RKO (cell line): ENCODE measurements around the gene BCAS4.
"Not testable (repeated sequence)": the region's sequence is repeated elsewhere in the genome, so short reads cannot be mapped to it uniquely, and the experiment has no call there.

Experiments used
- DNase-seq: peaks from one replicate; pipeline ENCODE4 v3.0.0-alpha.2; 2016; ENCODE audit warnings: low spot score

BCAS4 gene, protein sequence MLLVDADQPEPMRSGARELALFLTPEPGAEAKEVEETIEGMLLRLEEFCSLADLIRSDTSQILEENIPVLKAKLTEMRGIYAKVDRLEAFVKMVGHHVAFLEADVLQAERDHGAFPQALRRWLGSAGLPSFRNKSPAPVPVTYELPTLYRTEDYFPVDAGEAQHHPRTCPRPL

GRCh38 chr20:50794846-50795634, at the start of gene BCAS4:
TSS of gene BCAS4 (plus strand) at chr20:50795061. CDS start at chr20:50795084, 23 bp downstream.
- peak; percentile 91 for DNase-seq

- no peak for DNase-seq
Observed at GRCh38 chr20:50745634-50746137, 49.2 kb upstream of the BCAS4 start.

DNA sequence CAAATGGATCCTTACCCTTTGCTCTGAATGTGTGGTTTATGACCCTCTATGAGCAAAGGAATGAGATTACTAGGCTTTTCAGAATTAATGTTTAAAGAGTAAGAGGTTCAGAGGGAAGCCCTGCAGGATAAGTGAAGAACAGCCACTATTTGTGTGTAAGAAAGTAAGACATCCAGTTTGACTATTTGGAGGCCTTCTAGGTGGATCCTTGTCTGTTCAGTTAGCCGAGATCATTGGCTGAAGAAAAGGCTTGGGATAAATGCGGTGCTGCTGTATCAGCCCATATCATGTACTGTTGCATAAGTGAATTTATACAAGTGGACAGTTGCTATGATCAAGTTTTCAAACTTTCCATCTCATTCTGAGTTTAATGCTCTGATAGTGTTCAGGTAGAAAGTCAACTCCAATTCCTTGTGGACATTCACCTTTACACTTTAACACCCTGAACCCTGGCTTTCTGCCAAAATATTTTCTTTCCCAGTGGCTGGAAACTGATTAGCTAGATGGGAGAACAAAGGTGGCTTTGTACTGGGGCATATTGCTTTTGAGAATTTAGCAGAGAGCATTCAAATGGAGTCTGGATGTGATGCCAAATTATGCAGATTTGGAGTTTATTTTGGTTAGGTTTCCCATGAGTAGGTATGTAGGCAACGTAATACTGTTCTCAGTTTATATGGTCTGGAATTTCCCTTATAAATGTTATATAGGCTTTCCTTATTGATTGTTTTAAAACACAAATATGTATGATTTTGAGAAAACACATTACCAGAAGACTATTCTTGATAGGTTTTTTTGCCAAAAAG, 48.5 kb upstream of the BCAS4 start:
- no peak for DNase-seq

DNA sequence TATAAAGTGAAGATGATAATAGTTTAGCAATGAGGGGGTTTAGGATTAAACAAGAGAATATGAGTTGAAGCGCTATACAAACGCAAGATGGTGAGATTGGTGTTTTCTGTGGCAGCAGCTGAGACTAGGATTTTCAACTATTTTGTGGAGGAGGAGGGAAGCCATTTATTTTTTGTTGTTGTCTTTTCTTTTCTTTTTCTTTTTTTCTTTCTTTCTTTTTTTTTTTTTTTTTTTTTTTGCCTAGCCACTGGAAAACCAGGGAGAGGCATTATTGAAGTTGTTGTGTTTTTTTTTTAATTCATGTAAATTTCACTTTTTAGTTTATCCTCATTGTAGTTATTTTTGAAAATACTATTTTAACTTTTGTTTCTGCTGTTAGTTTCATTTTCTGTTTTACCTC, 47.6 kb upstream of the BCAS4 start:
- DNase-seq = no peak

- DNase-seq = no peak
Observed at GRCh38 chr20:50750145-50750671, 44.7 kb upstream of the BCAS4 start.

DNA sequence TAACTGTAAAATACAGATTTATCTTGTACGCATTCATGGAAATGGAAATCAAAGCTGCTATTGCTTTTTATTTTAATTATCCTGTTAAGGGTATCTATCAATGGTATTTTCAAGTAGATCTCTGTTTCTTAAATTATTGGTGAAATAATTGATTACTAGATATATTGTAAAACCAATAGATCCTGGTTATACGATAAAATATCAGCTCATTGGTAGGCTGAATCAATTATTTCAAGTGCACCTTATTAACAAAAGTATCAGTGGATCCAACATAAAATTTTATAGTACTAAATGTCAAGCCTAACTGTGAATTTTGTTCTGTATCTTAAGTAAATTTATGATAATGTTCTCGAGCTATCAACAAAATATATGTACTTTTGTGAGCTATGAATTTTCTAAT, 41.7 kb upstream of the BCAS4 start:
- no peak for DNase-seq

GRCh38 chr20:50754420-50754819, 40.4 kb upstream of the BCAS4 start:
- no peak for DNase-seq

DNA sequence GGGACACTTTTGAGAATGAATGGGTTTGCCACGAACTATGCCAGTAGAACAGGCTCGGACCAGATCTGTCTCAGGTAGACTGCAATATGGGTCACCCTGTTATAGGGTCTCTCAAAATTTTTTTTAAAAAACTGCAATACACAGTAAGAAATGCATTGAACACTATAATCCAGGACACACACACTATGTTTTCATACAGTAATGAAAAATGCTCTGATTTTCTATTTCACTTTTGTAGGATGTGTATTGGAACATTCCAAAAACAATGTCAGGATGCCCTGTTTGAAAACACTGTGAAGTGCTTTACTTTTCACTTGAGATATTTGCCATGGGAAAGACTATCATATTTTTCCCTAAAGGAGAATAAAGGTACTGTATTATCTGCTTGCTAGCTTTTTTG, 38.4 kb upstream of the BCAS4 start:
- no peak for DNase-seq

- DNase-seq = no peak
Observed at GRCh38 chr20:50758469-50758868, 36.4 kb upstream of the BCAS4 start.

GRCh38 chr20:50758992-50759391, 35.9 kb upstream of the BCAS4 start:
- no peak for DNase-seq

GRCh38 chr20:50759678-50760077, 35.2 kb upstream of the BCAS4 start:
- no peak for DNase-seq

DNA sequence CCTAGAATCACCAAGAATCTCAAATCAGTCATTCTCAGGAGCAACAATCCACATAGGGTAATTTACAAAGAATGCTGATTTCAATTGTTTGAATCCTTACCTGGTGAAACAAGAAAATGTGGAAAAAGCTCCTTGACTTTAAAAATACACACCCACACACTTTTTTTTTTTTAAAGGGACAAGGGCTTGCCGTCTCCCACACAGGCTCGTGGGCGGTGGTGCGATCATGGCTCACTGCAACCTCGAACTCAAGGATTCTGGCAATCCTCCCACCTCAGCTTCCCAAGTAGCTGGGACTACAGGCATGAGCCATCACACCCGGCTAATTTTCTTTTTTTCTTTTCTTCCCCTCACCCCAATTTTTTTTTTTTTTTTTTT, 32.8 kb upstream of the BCAS4 start:
- DNase-seq = no peak

GRCh38 chr20:50762435-50763220, 32.2 kb upstream of the BCAS4 start:
- no peak for DNase-seq

DNA sequence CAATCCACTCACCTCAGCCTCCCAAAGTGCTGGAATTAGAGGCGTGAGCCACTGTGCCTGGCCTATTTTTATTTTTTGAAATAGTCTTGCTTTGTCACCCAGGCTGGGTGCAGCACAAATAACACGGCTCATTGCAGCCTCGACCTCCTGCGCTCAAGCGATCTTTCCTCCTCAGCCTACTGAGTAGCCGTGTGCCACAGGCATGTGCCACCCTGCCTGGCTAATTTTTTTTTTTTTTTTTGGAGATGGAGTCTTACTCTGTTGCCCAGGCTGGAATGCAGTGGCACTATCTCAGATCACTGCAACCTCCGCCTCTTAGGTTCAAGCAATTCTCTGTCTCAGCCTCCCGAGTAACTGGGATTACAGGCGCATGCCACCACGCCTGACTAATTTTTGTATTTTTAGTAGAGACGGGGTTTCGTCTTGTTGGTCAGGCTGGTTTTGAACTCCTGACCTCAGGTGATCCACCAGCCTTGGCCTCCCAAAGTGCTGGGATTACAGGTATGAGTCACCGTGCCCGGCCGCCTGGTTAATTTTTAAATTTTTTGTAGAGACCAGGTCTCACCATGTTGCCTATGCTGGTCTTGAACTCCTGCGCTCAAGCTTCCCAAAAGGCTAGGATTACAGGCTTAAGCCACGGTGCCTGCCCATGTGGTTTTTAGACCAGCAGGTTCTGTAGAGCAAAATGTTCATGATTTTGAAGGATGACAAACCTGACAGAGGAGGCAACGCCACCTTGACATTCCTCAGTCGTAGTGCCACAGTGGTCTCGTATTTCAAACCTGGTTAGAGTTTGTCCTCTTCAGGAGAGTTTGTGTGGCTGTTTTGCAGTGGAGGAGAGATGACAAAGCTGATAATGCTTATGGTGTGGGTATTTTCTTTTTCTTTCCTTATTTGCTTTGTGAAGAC, 31.1 kb upstream of the BCAS4 start:
- DNase-seq = not testable (repeated sequence)

DNA sequence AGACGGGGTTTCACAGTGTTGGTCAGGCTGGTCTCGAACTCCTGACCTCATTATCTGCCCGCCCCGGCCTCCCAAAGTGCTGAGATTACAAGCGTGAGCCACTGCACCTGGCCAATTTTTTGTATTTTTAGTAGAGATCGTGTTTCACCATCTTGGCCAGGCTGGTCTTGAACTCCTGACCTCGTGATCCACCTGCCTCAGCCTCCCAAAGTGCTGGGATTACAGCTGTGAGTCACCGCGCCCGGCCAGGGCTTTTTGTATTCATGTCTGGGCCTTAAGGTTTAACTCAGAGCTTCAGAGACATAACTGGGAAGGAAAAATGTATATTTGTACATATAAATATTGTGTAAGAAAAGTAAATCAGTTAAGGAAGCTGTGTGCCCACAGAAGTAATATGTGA, 29.6 kb upstream of the BCAS4 start:
- not testable (repeated sequence) for DNase-seq

- no peak for DNase-seq
Observed at GRCh38 chr20:50765674-50766073, 29.2 kb upstream of the BCAS4 start.

- DNase-seq = not testable (repeated sequence)
Observed at GRCh38 chr20:50766955-50767809, 27.7 kb upstream of the BCAS4 start.

GRCh38 chr20:50768991-50769390, 25.9 kb upstream of the BCAS4 start:
- DNase-seq = not testable (repeated sequence)

DNA sequence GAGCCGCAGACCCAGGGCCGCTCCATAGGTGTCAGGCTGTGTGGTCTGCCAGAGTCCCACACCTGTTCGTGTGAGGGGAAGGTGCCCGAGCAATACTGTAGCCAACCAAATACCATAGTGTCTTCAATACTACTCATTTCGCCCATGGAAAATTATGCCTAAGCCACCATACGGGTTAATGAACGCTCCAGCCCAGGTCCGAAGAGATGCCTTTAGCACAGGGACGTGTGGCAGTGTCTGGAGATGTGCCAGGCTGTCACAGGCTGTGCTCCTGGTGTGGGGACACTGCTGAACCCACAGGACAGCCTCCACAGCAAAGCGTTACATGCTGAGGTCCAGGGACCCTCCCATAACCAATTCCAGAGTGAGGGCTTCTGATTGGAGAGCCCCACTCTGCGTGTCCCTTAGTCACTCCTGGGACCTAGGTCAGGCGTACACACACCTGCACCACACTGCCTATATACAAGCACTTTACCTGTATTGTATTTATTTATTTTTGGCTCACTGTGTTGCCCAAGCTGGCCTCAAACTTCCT, 25.2 kb upstream of the BCAS4 start:
- not testable (repeated sequence) for DNase-seq
